ENCODE data around the gene CTNND1.

The CTNND1 gene

DNA sequence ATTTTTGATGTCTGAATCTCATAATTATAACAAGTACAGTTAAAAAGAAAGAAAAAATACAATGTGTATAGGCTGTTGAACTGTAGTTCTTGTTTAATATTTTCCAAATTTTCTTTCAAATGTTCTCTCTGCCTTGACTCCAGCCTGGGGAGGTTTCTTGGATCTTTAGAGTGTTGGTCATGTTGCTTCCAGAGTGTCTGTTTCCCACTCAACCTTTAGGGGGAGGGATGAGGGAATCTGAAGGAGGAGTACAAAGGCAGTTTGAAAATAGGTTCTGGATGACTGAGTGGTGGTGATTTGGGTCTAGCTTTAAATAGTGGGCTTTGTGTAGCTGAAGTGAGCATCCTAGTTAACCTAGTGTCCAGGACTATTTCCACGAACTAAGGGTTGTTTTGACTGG is 2.0 kb downstream of the CTNND1 start:
- no peak for DNase-seq (ENCODE audit: low read depth in 3 of 3)

- DNase-seq (ENCODE audit: low read depth in 3 of 3) = no peak
Observed at GRCh38 chr11:57764021-57764420, 2.4 kb downstream of the CTNND1 start.

DNA sequence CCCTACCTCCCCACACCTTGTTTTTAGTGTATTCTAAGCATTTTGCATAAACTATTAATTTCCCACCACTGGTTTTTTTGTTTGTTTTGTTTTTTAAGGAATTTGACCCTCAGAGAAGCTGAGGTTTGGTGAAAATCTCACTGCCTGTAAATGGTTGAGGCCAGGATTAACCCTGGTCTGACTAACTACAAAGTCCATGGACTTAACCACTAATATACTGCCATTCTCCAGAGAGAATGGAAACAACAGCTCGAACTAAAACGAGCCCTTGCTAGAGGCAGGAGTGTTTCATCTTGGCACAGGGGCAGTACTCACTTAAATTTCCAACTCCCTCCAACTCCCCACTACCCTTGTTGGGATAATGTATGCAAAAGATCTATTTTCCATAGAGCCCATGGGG is 3.0 kb downstream of the CTNND1 start:
- DNase-seq (ENCODE audit: low read depth in 3 of 3) = no peak

GRCh38 chr11:57764972-57765371 is 3.4 kb downstream of the CTNND1 start:
- no peak for DNase-seq (ENCODE audit: low read depth in 3 of 3)

- no peak for DNase-seq (ENCODE audit: low read depth in 3 of 3)
Observed at GRCh38 chr11:57770793-57771192, 9.2 kb downstream of the CTNND1 start.

DNA sequence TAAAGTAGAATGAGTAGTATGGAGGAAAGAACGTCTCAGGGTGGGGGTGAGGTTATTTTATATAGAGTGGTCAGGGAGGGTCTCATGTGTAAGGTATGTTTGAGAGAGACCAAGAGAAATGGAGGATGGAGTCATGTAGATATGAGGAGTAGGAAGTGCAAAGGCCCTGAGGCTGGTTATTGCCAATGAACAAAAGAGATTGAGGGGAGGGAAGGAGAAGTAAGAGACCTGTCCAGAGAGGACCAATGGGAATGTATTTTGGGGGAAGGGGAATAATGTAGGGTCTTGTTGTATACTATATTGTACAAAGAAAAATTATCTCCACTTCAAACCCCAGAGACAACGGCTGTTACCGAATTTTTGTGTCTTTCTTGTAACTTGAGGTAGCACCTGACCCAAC is 9.8 kb downstream of the CTNND1 start:
- DNase-seq (ENCODE audit: low read depth in 3 of 3) = no peak

GRCh38 chr11:57772562-57772961 is 11.0 kb downstream of the CTNND1 start:
- no peak for DNase-seq (ENCODE audit: low read depth in 3 of 3)

GRCh38 chr11:57773026-57773598 is 11.5 kb downstream of the CTNND1 start:
- DNase-seq (ENCODE audit: low read depth in 3 of 3) = no peak

- no peak for DNase-seq (ENCODE audit: low read depth in 3 of 3)
Observed at GRCh38 chr11:57775491-57775890, 13.9 kb downstream of the CTNND1 start.

DNA sequence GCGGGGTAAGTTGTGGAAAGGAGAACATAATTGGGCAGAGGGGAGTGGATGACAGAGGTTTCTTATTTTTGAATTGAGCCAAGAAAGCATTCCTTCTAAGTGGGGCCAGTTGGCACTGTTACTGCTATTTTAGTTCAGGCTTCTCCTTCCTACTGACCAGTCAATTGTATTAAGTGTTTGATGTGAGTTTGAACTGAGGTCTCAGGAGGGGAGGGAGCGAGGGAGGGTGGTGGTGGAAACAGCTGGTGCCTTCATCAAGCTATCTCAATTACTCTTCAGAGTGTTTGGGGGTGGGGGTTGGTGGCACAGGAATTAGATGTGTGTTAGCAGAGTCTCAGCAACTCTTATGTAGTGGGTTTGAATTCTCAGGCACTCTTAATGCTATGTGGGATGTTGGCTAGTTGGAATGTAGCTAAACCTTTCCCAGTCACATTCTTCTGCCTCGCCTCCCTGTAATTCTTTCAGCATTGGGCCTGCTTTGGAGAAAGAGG is 14.5 kb downstream of the CTNND1 start:
- DNase-seq (ENCODE audit: low read depth in 3 of 3) = no peak

DNA sequence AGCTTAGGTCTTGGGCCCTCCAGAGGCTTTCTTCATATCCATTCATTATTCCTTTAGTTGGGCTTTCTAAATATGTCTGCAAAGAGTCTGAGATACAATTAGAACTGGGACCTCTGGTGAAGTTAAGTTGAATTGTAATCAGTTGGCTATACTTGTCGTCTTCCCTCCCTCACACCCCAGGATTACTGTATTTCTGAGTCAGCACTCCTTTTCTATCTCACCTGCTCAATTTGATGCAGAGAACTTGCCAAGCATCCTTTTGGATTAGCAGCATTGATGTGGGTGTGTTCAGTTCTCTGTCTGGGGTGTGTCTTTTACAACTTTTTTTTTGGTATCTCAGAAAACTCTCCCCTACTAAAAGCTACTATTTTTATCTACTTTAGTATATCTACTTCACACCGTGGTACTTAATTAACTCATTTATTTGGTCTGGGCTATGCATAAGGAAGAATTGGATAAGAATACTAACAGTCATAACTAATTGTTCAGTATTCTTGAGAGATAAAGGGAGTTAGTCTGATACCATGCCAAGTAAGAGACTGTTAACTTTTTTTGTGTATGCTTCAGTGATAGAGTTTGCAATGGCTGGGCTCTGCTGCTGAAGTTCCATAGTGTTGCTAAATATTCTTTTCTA is 15.1 kb downstream of the CTNND1 start:
- no peak for DNase-seq (ENCODE audit: low read depth in 3 of 3)

DNA sequence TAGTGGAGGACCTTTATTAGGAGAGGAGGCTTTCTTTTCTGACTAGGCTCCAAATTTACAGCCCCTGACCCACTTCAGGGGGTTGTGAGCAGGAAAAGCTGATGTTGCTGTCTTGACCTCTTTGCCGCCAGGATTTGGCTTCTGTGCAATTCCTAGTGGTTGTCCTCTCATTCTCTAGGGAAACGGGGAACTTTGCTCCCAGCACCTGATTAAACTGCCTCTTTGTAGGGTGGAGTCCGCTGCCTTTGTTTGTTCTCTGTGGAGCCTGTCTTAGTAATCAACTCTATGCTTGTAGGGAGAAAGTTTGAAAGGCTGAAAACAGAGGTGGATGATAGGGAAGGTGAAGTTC is 16.3 kb downstream of the CTNND1 start:
- DNase-seq (ENCODE audit: low read depth in 3 of 3) = no peak

GRCh38 chr11:57778318-57779037 is 16.9 kb downstream of the CTNND1 start:
- no peak for DNase-seq (ENCODE audit: low read depth in 3 of 3)

DNA sequence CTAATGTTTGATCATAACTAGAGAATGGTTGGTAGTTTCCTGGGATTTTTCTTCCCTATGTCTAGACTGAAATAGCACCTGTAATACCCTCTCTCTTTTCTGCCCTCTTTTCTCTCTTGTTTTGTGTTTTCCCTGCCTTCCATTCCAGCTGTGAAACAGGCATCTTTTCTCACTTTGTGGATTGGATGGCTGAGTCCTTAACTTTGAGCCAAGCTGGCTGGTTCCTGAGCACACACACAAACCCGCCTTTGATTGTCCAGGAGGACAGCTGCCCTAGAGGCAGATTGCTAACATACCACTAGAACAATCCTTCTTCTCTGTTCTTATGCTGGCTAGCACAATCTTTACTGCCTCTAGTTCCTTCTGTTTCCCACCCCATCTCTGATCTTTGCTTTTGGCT is 17.7 kb downstream of the CTNND1 start:
- no peak for DNase-seq (ENCODE audit: low read depth in 3 of 3)

- no peak for DNase-seq (ENCODE audit: low read depth in 3 of 3)
Observed at GRCh38 chr11:57781529-57781943, 19.9 kb downstream of the CTNND1 start.

DNA sequence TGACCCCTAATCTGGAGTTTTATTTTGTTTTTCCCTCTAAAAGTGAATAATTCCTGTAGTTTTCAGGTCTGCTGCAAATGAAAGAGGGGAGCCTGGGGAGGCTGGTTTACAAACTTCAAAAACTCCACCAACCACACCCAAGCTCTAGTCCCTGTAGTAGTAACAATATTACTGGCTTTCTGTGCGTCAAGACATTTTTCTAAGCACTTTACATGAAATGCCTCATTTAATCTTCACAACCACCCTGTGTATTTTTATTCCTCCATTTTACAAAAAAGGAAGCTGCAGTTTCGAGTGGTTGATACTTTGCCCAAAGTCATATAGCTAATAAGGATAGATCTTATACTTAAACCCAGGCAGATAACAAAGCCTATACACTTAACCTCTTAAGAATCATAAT is 23.5 kb downstream of the CTNND1 start:
- DNase-seq (ENCODE audit: low read depth in 3 of 3) = no peak

GRCh38 chr11:57786436-57786835 is 24.8 kb downstream of the CTNND1 start:
- DNase-seq (ENCODE audit: low read depth in 3 of 3) = no peak

DNA sequence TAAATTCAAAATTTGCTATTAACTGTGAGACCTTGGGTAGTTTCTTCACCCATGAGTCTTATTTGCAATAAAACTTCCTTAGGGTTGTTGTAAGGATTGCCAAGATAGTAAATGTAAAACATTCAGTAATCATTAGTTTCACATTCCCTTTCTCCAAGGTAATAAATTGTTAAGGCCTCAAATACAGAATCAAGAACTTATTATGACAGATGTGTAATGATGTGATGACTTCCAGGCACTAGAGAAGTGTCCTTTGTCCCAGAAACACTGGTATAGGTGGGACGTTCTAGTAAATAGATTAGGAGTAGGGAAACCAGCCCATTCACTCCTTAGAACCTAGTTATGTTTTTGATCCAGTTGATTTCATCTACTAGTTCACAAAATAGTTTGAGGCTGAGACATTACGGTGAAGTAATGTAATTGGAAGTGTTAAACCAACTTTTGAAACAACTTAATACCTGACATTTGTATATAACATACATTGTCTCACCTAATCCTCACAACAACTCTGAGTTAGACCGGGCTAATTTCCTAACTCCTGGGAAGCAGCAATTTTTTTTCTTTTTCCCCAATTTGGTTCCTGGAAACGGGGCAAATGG is 25.5 kb downstream of the CTNND1 start:
- DNase-seq (ENCODE audit: low read depth in 3 of 3) = no peak

DNA sequence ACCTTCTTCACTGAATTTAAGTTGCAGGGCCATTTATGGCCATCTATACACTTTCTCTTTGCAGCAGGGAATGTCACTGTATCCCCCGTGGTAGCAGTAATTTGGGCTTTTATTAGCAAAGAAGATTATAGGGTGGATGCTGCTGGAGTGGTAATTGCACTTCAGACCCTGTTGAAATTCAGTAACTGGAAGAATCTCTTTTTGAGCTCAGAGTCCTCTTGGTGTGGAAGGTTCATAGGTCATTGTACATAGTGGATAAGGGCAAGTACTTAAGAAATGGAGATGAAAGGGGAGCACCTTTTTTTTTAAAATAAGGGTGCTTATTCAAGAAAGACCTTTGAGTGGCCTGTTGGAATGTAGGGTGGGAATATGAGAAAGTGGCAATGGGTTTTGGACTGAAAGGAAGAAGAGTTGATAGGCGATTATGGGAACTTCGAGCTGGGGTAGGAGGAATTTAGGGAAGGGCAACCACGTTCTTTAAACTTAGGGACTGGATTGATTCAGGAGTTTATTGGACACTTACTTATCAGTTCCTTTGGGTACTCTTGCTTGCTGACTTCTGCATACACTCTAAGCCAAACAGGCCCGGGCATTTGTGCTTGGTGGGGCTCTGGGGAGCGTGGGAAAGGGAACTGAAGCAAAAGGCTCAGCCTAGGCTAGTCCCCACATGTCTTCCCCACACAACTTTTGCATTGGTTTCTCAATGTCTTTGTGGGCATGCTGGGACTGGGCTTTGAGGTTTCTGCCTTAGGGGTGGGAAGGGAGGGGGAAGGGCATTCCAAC is 26.5 kb downstream of the CTNND1 start:
- DNase-seq (ENCODE audit: low read depth in 3 of 3) = no peak

DNA sequence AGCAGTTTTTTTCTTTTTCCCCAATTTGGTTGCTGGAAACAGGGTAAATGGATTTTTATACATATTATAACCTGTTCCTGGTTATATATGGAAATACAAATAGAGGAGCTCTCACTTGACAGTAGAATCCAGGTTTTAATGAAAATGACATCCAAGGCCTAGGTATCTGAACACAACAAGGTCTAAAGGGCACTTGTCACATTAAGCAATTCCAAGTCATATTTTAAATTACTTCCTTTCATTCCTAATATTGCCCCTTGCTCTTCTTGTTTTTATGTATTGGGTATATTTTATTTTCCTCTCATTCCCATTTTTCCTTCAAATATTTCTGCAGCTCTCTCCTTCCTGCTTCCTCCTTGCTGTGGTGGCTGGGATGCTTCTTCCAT is 27.1 kb downstream of the CTNND1 start:
- DNase-seq (ENCODE audit: low read depth in 3 of 3) = no peak

DNA sequence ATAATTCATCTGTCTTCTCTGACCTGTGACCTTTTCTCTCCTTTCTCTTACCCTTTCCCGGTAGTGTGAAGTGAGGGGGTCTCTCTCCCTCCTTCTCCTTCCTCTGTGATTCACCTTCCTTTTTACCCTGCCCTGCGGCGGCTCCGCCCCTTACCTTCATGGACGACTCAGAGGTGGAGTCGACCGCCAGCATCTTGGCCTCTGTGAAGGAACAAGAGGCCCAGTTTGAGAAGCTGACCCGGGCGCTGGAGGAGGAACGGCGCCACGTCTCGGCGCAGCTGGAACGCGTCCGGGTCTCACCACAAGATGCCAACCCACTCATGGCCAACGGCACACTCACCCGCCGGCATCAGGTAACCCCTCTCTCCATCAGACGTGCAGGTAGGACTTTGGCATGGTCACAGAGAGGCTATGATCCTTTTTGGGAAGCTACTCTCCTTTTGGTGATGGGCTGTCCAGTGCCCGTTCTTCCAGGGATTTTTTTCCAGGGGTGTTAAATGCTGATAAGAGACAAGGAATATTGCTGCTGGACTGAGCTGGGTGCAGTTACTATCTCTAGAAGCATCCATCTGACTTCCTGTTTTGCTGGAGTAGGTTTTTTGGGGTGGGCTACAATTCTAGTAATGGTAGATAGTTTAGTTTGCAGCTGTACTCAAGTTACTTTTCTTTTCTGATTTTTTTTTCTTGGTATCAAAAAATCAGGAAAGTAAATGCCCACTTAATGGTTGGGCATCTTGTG is 29.9 kb downstream of the CTNND1 start:
- no peak for DNase-seq (ENCODE audit: low read depth in 3 of 3)
